Tibial nerve (tissue), 4 donors: ENCODE data around the gene CEACAM8. TPM values are rescaled to one million over a fixed set of nuclear protein-coding genes. Genes with fewer than 3 reads are reported as not detected.
"Not testable (repeated sequence)": the region's sequence is repeated elsewhere in the genome, so short reads cannot be mapped to it uniquely, and the experiment has no call there.

Experiments used
- DNase-seq, 2 donors: peaks; one replicate each; pipeline ENCODE4 v3.0.0-alpha.2; 2019; ENCODE audit warnings: low spot score in 2 of 2
- H3K27ac ChIP-seq, 4 donors: fragments of 200-600 bp; sonication (generic) in 3 of 4; one replicate each; pipeline ENCODE4 v1.5.1; 2017 to 2019; ENCODE audit warnings: mild to moderate bottlenecking in 1 of 4
- H3K27me3 ChIP-seq, 2 donors: fragments of 200-600 bp; sonication (generic) in 1 of 2; one replicate each; pipeline versions ENCODE4 v1.5.1 to v1.6.0; 2017 to 2019
- H3K36me3 ChIP-seq, 3 donors: fragments of 200-600 bp; sonication (generic); one replicate each; pipeline ENCODE4 v1.5.1; 2018 to 2019
- H3K4me1 ChIP-seq, 4 donors: fragments of 200-600 bp; sonication (generic) in 3 of 4; one replicate each; pipeline ENCODE4 v1.5.1; 2017 to 2019
- H3K4me3 ChIP-seq, 4 donors: fragments of 200-600 bp; sonication (generic) in 3 of 4; one replicate each; pipeline ENCODE4 v1.5.1; 2017 to 2019; ENCODE audit warnings: mild to moderate bottlenecking in 1 of 4, moderate library complexity in 1 of 4
- H3K9me3 ChIP-seq, 4 donors: fragments of 200-600 bp; sonication (generic) in 3 of 4; one replicate each; pipeline ENCODE4 v1.5.1; 2017 to 2019
- EP300 ChIP-seq, 2 donors: sonication (generic); formaldehyde crosslinking; IDR thresholded peaks; one replicate each; pipeline ENCODE4 v1.6.1; 2017; ENCODE audit warnings: antibody characterized with exemption in 2 of 2, mild to moderate bottlenecking in 1 of 2
- POLR2A ChIP-seq, 2 donors: fragments of 450-650 bp; IDR thresholded peaks; one replicate each; pipeline ENCODE4 v1.6.1; 2017; ENCODE audit warnings: antibody characterized with exemption in 2 of 2, mild to moderate bottlenecking in 2 of 2, moderate library complexity in 2 of 2
- WGBS, 2 donors: methylation state at CpG; one replicate each; pipeline ENCODE4 v1.1.5; 2018; 5-methylcytosine and 5-hydroxymethylcytosine counted together
- total RNA-seq, 4 donors: library from RNA; depleted of rRNA; stranded (reverse); fragments of >200 nt; gene quantifications; one replicate each; pipeline ENCODE4 v1.1.0, GENCODE V29; 2016
- TF ChIP-seq, protein P1 (sequence below), 5 experiments: fragments of 200-600 bp in 3 of 5; fragments of 450-650 bp in 2 of 5; sonication (generic) in 3 of 5; IDR thresholded peaks; one replicate each; pipeline ENCODE4 v1.5.1; 2016 to 2019; ENCODE audit warnings: antibody characterized with exemption in 5 of 5, mild to moderate bottlenecking in 3 of 5, moderate library complexity in 2 of 5

CEACAM8 gene
- total RNA-seq, 4 donors from 2014 or later = not detected

DNA sequence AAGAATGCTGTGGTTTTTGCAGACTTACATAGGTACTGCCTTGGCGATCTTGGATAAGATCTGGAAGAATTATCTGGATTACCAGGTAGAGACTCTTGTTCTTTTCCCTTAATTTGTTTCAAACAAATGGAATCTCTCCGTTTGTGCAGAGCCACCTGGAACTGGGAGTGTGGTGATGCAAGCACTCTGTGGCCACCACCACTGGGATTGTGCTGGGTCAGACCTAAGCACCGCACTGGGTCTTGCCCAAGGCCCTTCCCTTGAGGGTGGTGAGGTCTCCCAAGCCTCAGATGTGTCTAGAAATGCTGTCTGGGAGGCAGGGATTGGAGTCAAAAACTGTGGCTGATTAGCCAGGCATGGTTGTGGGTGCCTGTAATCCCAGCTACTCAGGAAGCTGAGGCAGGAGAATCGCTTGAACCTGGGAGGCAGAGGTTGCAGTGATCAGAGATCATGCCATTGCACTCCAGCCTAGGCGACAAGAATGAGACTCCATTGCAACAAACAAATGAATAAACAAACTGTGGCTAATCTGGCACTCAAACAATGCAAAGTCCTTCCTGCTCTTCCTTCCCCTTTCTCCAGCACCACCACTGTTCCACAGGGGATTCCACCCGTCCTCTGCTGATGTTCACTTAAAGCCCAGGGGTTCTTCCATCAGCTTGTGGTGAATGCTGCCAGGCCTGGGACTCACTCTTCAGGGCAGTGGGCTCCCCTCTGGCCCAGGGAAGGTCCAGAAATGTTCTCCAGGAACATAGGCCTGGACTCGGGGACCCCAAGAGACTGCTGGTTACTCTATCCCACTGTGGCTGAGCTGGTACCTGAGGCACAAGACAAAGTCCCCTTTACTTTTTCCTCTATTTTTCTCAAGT lies 55.6 kb downstream of the CEACAM8 start:
- no peaks in the 10 kb centered on the region for H3K36me3 ChIP-seq
- H3K27ac ChIP-seq = no peak overlapping the region
- no peaks in the 10 kb centered on the region for H3K27me3 ChIP-seq
- WGBS, 2 donors = 84 to 89% methylated on average over 6 to 7 of the region's 7 CpGs
- DNase-seq = no peak
- no peak overlapping the region for H3K4me3 ChIP-seq
- TF ChIP-seq, protein P1, sequence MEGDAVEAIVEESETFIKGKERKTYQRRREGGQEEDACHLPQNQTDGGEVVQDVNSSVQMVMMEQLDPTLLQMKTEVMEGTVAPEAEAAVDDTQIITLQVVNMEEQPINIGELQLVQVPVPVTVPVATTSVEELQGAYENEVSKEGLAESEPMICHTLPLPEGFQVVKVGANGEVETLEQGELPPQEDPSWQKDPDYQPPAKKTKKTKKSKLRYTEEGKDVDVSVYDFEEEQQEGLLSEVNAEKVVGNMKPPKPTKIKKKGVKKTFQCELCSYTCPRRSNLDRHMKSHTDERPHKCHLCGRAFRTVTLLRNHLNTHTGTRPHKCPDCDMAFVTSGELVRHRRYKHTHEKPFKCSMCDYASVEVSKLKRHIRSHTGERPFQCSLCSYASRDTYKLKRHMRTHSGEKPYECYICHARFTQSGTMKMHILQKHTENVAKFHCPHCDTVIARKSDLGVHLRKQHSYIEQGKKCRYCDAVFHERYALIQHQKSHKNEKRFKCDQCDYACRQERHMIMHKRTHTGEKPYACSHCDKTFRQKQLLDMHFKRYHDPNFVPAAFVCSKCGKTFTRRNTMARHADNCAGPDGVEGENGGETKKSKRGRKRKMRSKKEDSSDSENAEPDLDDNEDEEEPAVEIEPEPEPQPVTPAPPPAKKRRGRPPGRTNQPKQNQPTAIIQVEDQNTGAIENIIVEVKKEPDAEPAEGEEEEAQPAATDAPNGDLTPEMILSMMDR (IDR thresholded peaks at IDR 0.05) = no peak
- TF ChIP-seq EP300 (IDR thresholded peaks at IDR 0.05) (no peak), POLR2A (IDR thresholded peaks at IDR 0.05) (no peak)
- H3K4me1 ChIP-seq = no peaks in the 10 kb centered on the region
- peaks cover 0 to 8% (median 0%) of the 10 kb centered on the region in 4 donors for H3K9me3 ChIP-seq

DNA sequence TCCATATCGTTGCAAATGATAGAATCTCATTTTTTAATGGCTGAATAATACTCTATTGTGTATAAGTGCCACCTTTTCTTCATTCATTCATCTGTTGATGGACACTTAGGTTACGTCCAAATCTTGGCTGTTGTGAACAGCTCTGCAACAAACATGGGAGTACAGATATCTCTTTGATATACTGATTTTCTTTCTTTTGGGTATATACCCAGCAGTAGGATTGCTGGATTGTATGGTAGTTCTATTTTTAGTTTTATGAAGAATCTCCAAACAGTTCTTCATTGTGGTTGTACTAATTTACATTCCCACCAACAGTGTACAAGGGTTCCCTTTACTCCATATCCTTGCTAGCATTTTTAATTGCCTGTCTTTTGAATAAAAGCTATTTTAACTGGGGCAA lies 59.4 kb downstream of the CEACAM8 start:
- 29 to 40% methylated on average over 2 of the region's 2 CpGs for WGBS, 2 donors
- H3K27ac ChIP-seq, H3K36me3 ChIP-seq, H3K4me3 ChIP-seq, H3K9me3 ChIP-seq, H3K4me1 ChIP-seq, DNase-seq, H3K27me3 ChIP-seq: not testable (repeated sequence)

DNA sequence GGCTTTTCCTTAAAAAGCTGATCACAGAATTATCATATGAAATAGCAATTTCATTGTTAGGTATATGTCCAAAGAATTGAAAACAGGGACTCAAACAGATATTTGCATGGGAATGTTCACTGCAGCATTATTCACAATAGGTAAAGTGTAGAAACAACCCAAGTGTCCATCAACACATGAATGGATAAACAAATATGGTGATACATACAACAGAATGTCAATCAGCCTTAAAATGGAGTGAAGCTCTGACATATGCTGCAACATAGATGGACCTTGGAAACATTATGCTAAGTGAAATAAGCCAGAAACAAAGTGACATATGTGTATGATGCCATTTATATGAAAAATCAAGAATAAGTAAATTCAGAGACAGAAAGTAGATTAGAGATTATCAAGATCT lies 60.3 kb downstream of the CEACAM8 start:
- TF ChIP-seq POLR2A (IDR thresholded peaks at IDR 0.05) (no peak), EP300 (IDR thresholded peaks at IDR 0.05) (no peak)
- TF ChIP-seq, protein P1 (IDR thresholded peaks at IDR 0.05) = no peak

DNA sequence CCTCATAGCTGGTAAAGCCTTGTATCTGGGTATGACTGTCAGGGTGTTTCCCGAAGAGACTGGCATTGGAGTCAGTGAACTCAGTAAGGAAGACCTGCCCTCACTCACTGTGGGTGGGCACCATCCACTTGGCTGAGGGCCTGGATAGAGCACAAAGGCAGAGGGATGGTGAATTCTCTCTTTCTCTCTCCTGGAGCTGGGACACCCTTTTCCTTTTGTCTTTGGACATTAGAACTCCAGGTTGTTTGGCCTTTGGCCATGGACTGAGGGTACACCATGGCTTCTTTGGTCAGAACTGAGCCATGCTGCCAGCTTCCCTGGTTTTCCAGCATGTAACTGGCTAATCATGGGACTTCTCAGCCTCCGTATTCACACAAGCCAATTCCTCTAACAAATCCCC lies 61.8 kb downstream of the CEACAM8 start:
- Histone ChIP-seq H3K4me3 (no peak overlapping the region), H3K27ac (no peak overlapping the region), H3K27me3 (no peaks in the 10 kb centered on the region), H3K36me3 (no peaks in the 10 kb centered on the region), H3K9me3 (no peaks in the 10 kb centered on the region), H3K4me1 (peaks cover 0 to 13% (median 6%) of the 10 kb centered on the region in 4 donors)
- DNase-seq = no peak
- WGBS, 2 donors = 85 to 90% methylated on average over 2 of the region's 2 CpGs
- TF ChIP-seq, protein P1 (IDR thresholded peaks at IDR 0.05) = no peak
- TF ChIP-seq EP300 (IDR thresholded peaks at IDR 0.05) = no peak
- TF ChIP-seq POLR2A (IDR thresholded peaks at IDR 0.05) = no peak

More for the DNA sequence above, 60.3 kb downstream of the CEACAM8 start:
- H3K4me1 ChIP-seq = no peaks in the 10 kb centered on the region
- no peaks in the 10 kb centered on the region for H3K36me3 ChIP-seq
- H3K4me3 ChIP-seq = no peak overlapping the region
- H3K9me3 ChIP-seq = peaks cover 0 to 8% (median 0%) of the 10 kb centered on the region in 4 donors
- H3K27ac ChIP-seq = no peak overlapping the region
- DNase-seq = no peak
- no peaks in the 10 kb centered on the region for H3K27me3 ChIP-seq

DNA sequence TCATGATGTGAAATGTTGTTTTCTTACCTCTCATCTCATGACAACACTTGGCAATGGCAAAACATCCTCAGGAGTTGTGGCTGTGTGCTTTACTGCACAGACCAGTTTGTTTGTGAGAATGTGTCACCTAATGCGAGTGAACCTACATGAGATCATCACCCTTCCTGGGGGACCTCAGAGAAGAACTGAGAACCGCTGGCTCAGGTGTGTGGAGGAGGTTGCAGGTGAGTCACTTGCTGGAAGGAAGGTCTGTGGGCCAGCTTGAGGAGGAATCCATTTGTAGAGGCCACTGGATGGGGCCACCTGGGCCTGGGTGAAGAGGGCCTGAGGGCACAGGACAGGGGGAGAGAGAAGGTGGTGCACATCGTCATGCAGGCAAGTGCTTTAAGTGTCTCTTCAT lies 63.4 kb downstream of the CEACAM8 start:
- TF ChIP-seq POLR2A (IDR thresholded peaks at IDR 0.05) (no peak), EP300 (IDR thresholded peaks at IDR 0.05) (no peak)
- TF ChIP-seq, protein P1 (IDR thresholded peaks at IDR 0.05) = no peak
- DNase-seq = no peak
- no peak overlapping the region for H3K4me3 ChIP-seq
- H3K9me3 ChIP-seq = no peaks in the 10 kb centered on the region
- H3K27ac ChIP-seq = no peak overlapping the region
- 91 to 95% methylated on average over 3 of the region's 3 CpGs for WGBS, 2 donors
- no peaks in the 10 kb centered on the region for H3K27me3 ChIP-seq
- H3K36me3 ChIP-seq = no peaks in the 10 kb centered on the region
- H3K4me1 ChIP-seq = peaks cover 0 to 13% (median 6%) of the 10 kb centered on the region in 4 donors

Other genes starting within 250 kb of the CEACAM8 start
- gene CNFN, start 204.6 kb downstream of the CEACAM8 start, total RNA-seq = 1 to 10 TPM in 1 of 4 donors, not detected in 3; 5.0 TPM
- 100 to 1,000 TPM in 3 of 4 donors, 10 to 100 TPM in 1; 77.1 to 717 (median 234) TPM for gene LIPE, start 167.5 kb downstream of the CEACAM8 start, total RNA-seq
- gene CXCL17, start 152.0 kb downstream of the CEACAM8 start, total RNA-seq = not detected
- gene CEACAM1, start 66.4 kb downstream of the CEACAM8 start, total RNA-seq = under 1 TPM in 1 of 4 donors, not detected in 3; 0.66 TPM
- gene PSG3, start 145.6 kb upstream of the CEACAM8 start, total RNA-seq = not detected
- not detected for gene PSG8, start 170.8 kb upstream of the CEACAM8 start, total RNA-seq